GM12865 (cell line): ENCODE measurements around the gene RRP12.
A peak's percentile ranks its signal among the peaks of the same experiment; 100 is the strongest.

Experiments
- DNase-seq: peaks from one replicate; pipeline ENCODE4 v3.0.0; 2010; ENCODE audit warnings: low read depth
- H3K4me3 ChIP-seq: 2 replicates; pipeline ENCODE4 v1.5.1; 2011; ENCODE audit warnings: mild to moderate bottlenecking, low read depth, low read length, control low read depth
- TF ChIP-seq, protein P1 (sequence below): IDR thresholded peaks from 2 replicates; pipeline ENCODE4 v1.5.1; 2011; ENCODE audit warnings: low read length, control low read depth, low read depth, inconsistent platforms; ENCODE audit not compliant: insufficient read depth; ENCODE audit errors: missing control alignments

RRP12 gene

DNA sequence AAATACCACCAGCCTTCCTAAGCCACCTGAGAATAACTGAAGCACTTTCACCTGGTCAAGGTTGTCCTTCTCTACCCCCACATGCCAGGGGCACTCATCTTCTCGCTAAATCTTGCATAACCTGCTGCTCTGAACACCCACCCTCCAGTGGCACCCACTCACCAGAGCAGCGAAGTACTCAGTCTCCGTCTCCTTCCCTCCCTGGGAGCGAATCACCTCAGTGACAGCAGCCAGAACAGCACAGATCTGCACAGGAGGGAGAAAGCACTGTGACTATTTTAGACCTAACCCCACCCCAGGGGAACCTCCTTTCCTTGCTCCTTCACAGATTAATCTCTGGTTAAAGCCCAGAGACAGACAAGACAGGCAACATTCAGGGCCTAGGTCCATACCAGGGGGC is 5.1 kb downstream of the RRP12 start:
- TF ChIP-seq, protein P1, sequence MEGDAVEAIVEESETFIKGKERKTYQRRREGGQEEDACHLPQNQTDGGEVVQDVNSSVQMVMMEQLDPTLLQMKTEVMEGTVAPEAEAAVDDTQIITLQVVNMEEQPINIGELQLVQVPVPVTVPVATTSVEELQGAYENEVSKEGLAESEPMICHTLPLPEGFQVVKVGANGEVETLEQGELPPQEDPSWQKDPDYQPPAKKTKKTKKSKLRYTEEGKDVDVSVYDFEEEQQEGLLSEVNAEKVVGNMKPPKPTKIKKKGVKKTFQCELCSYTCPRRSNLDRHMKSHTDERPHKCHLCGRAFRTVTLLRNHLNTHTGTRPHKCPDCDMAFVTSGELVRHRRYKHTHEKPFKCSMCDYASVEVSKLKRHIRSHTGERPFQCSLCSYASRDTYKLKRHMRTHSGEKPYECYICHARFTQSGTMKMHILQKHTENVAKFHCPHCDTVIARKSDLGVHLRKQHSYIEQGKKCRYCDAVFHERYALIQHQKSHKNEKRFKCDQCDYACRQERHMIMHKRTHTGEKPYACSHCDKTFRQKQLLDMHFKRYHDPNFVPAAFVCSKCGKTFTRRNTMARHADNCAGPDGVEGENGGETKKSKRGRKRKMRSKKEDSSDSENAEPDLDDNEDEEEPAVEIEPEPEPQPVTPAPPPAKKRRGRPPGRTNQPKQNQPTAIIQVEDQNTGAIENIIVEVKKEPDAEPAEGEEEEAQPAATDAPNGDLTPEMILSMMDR, result no peak
- no peak overlapping the region for H3K4me3 ChIP-seq
- no peak for DNase-seq

DNA sequence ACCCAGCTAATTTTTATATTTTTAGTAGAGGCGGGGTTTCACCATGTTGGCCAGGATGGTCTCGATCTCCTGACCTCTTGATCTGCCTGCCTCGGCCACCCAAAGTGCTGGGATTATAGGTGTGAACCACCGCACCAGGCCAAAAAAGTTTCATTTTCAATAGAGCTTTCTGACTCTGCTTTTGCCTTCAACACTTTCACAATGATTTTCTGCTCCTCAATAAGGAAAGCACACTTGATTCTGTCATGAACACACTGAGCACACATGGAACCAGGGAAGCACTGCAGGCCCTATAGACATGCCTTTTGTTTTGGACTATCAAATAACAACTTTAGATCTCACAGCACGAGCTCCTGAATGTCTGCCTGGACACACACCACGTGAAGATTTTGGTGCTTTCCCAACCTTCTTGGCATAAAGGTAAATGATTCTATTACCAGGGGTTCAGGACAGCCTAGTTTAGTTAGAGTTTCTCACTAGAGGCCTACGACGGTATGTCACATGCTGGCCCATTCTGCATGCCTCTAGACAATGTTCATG is 8.0 kb downstream of the RRP12 start:
- peak; percentile 34 for DNase-seq
- no peak overlapping the region for H3K4me3 ChIP-seq
- TF ChIP-seq, protein P1, result no peak

DNA sequence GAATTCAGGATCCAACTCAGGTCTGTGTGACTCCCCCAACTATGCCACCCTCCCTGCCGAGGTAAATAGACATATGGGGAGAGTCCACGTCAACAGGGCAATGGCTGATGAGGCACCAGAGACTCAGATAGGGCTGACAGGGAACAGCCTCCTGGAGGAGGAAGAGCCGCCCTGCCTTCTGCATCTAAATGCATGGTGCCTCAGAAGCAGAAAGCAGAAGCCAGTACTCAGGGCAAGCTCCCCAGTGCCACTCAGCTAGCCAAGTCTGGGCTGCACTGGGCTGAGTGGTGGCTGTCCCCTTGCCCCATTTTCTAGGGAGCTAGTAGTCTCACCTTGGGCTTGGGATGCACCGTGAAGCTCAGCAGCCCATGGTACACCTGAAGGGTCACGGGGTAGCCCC is 11.0 kb downstream of the RRP12 start:
- no peak for DNase-seq
- H3K4me3 ChIP-seq, result no peak overlapping the region
- TF ChIP-seq, protein P1, result no peak

DNA sequence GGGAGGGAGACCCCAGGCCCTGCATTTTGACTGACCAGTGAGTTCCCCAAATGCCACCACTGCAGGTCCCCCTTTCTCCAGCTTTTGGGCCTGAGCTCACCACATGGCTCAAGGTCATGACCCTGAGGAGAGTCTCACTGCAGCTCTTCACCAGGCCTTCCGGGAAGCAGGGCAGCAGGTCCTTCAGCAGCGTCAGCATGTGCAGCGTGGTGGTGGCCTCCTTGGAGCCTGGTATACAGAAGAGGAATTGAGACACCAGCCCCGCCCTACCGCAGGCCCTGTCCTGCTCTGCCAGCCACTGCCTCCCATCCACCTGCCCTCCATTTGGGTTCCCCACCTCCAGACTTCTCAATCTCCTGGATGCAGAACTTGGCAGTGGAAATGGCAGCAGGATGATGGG is 13.0 kb downstream of the RRP12 start:
- TF ChIP-seq, protein P1, result no peak
- DNase-seq, result no peak
- H3K4me3 ChIP-seq, result no peak overlapping the region

DNA sequence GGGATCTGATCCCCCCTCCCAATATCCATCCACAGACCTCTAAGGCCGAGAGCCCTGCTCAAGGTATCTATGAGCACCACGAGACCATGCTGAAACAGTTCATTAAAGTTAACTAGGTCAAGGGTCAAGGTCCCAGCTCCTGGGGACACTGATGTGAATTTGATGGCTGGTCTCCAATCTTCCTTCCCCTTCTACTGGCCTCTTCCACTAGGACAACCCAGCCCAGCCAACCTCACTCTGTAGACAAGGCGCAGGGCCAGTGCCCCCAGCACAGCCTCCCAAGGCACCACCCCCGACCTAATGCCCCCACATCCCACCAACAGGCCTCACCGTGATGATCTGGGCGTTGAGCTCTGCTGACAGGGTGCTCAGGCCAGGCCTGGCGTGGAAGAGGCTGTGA is 15.6 kb downstream of the RRP12 start:
- no peak overlapping the region for H3K4me3 ChIP-seq
- DNase-seq, result no peak
- TF ChIP-seq, protein P1, result no peak

DNA sequence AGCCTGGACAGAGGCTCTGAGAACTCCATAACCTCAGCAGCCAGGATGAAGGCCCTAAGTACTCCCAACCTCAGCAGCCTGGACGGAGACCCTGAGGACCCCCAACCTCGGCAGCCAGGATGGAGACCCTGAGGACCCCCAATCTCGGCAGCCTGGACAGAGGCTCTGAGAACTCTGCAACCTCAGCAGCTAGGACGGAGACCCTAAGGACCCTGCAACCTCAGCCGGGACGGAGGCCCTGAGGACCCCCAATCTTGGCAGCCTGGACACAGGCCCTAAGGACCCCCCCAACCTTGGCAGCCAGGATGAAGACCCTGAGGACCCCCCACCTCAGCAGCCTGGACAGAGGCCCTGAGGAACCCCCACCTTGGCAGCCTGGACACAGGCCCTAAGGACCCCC is 16.5 kb downstream of the RRP12 start:
- TF ChIP-seq, protein P1, result no peak
- DNase-seq, result no peak
- no peak overlapping the region for H3K4me3 ChIP-seq

DNA sequence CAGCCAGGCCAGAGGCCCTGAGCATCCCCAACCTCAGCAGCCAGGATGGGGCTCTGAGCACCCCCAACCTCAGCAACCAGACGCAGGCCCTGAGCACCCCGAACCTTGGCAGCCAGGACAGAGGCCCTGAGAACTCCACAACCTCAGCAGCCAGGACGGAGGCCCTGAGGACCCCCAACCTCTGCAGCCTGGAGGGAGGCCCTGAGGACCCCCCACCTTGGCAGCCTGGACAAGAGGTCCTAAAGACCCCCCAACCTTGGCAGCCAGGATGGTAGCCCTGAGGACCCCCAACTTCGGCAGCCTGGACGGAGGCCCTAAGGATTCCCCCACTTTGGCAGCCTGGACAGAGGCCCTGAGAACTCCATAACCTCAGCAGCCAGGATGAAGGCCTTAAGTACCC is 17.0 kb downstream of the RRP12 start:
- TF ChIP-seq, protein P1, result no peak
- no peak for DNase-seq
- H3K4me3 ChIP-seq, result no peak overlapping the region
